CD14-positive monocyte (primary cell): ENCODE data around the gene HPS1. TPM values are rescaled to one million over a fixed set of nuclear protein-coding genes. Genes with fewer than 3 reads are reported as not detected.

ENCODE experiments used
- DNase-seq, 3 donors: peaks; one replicate each; pipeline ENCODE4 v3.0.0-alpha.2; 2011 to 2022
- H2AFZ ChIP-seq: 2 replicates; pipeline ENCODE4 v1.6.0; 2012; ENCODE audit warnings: mild to moderate bottlenecking, low read depth, low read length, inconsistent platforms; ENCODE audit not compliant: insufficient read depth, poor library complexity, severe bottlenecking
- H3K27ac ChIP-seq, 2 donors: 1 replicate in 1 of 2; 2 replicates in 1 of 2; pipeline ENCODE4 v1.5.1; 2012 to 2013; ENCODE audit warnings: low read length in 2 of 2, control low read depth in 1 of 2, inconsistent platforms in 1 of 2, low read depth in 1 of 2, mild to moderate bottlenecking in 1 of 2
- H3K27me3 ChIP-seq, 2 donors: one replicate each; pipeline versions ENCODE4 v1.6.0 to v1.6.1; 2011 to 2013; ENCODE audit warnings: low read length in 2 of 2; ENCODE audit not compliant: control insufficient read depth in 2 of 2, insufficient read depth in 2 of 2
- H3K36me3 ChIP-seq, 2 donors: replicated peaks in 1 of 2; 1 replicate in 1 of 2; 2 replicates in 1 of 2; pipeline versions ENCODE4 v1.5.1 to v1.6.1; 2012 to 2013; ENCODE audit warnings: low read length in 2 of 2, control low read depth in 1 of 2, inconsistent platforms in 1 of 2, mild to moderate bottlenecking in 1 of 2; ENCODE audit not compliant: insufficient read depth in 2 of 2, control insufficient read depth in 1 of 2
- H3K4me1 ChIP-seq, 2 donors: 1 replicate in 1 of 2; 2 replicates in 1 of 2; pipeline versions ENCODE4 v1.5.1 to v1.6.1; 2012 to 2013; ENCODE audit warnings: low read length in 2 of 2, control low read depth in 1 of 2, inconsistent platforms in 1 of 2, mild to moderate bottlenecking in 1 of 2, moderate library complexity in 1 of 2; ENCODE audit not compliant: insufficient read depth in 2 of 2, control insufficient read depth in 1 of 2
- H3K4me2 ChIP-seq: replicated peaks from 2 replicates; pipeline ENCODE3; 2012; ENCODE audit warnings: low read length, moderate library complexity, mild to moderate bottlenecking; ENCODE audit not compliant: poor library complexity, severe bottlenecking; ENCODE audit errors: extremely low read depth
- H3K4me3 ChIP-seq, 3 experiments: fragments of 200-600 bp in 1 of 3; sonication (generic) in 1 of 3; replicated peaks in 1 of 3; 1 replicate in 2 of 3; 2 replicates in 1 of 3; pipeline ENCODE4 v1.5.1; 2011 to 2013; ENCODE audit warnings: low read length in 3 of 3, mild to moderate bottlenecking in 3 of 3, control low read depth in 2 of 3, low read depth in 2 of 3, inconsistent platforms in 1 of 3, moderate library complexity in 1 of 3
- H3K79me2 ChIP-seq: 2 replicates; pipeline ENCODE4 v1.6.0; 2012; ENCODE audit warnings: mild to moderate bottlenecking, control low read depth, inconsistent platforms, low read length, moderate library complexity; ENCODE audit not compliant: insufficient read depth
- H3K9ac ChIP-seq: 2 replicates; pipeline ENCODE4 v1.6.0; 2017; ENCODE audit warnings: low read length, mild to moderate bottlenecking; ENCODE audit not compliant: insufficient read depth, poor library complexity, severe bottlenecking
- H3K9me3 ChIP-seq, 2 donors: replicated peaks in 1 of 2; 1 replicate in 1 of 2; 2 replicates in 1 of 2; pipeline versions ENCODE4 v1.5.1 to v1.6.1; 2012 to 2013; ENCODE audit warnings: low read length in 2 of 2, control low read depth in 1 of 2; ENCODE audit not compliant: control insufficient read depth in 1 of 2, insufficient read depth in 1 of 2
- H4K20me1 ChIP-seq: 2 replicates; pipeline ENCODE4 v1.6.0; 2012; ENCODE audit warnings: mild to moderate bottlenecking, low read length, control low read depth, moderate library complexity; ENCODE audit not compliant: insufficient read depth
- H3K27ac Mint-ChIP-seq, 7 donors: one replicate each; pipeline ENCODE4 v1.8.0; 2020; ENCODE audit warnings: mild to moderate bottlenecking in 7 of 7, mixed read lengths in 7 of 7, moderate library complexity in 6 of 7, inconsistent platforms in 2 of 7
- H3K27me3 Mint-ChIP-seq, 3 donors: one replicate each; pipeline ENCODE4 v1.8.0; 2021 to 2022; ENCODE audit warnings: low read depth in 3 of 3, mild to moderate bottlenecking in 3 of 3, mixed read lengths in 3 of 3, moderate library complexity in 3 of 3, inconsistent platforms in 1 of 3
- H3K36me3 Mint-ChIP-seq, 2 donors: one replicate each; pipeline ENCODE4 v1.8.0; 2020; ENCODE audit warnings: mixed read lengths in 2 of 2, inconsistent platforms in 1 of 2, mild to moderate bottlenecking in 1 of 2
- H3K4me1 Mint-ChIP-seq: one replicate; pipeline ENCODE4 v1.8.0; 2020; ENCODE audit warnings: mild to moderate bottlenecking, mixed read lengths
- H3K4me3 Mint-ChIP-seq, 2 donors: one replicate each; pipeline ENCODE4 v1.8.0; 2020; ENCODE audit warnings: mild to moderate bottlenecking in 2 of 2, mixed read lengths in 2 of 2, moderate library complexity in 1 of 2
- H3K9me3 Mint-ChIP-seq, 7 donors: one replicate each; pipeline ENCODE4 v1.8.0; 2020 to 2022; ENCODE audit warnings: mixed read lengths in 7 of 7, mild to moderate bottlenecking in 6 of 7, moderate library complexity in 6 of 7, inconsistent platforms in 2 of 7
- CTCF ChIP-seq: fragments of 200-600 bp; IDR thresholded peaks from one replicate; pipeline ENCODE4 v1.8.0; 2022; ENCODE audit warnings: antibody characterized with exemption, mild to moderate bottlenecking
- WGBS: methylation state at CpG from one replicate; pipeline ENCODE4 v1.1.5; 2013; ENCODE audit warnings: missing lambda C conversion rate; ENCODE audit not compliant: insufficient coverage; 5-methylcytosine and 5-hydroxymethylcytosine counted together
- intact Hi-C, 2 donors: fragments of 100-400 bp; cut with micrococcal nuclease; formaldehyde crosslinking; loops; one replicate each; pipeline versions ENCODE4 v1.15.0 to v1.15.1; 2023
- polyA plus RNA-seq, 3 donors: library from polyadenylated mRNA; depleted of rRNA in 1 of 3; unstranded in 2 of 3; stranded (reverse) in 1 of 3; fragments of 300-500 nt in 2 of 3; fragments of >200 nt in 1 of 3; fragmentation: Illumina TruSeq in 2 of 3; gene quantifications; 1 replicate in 2 of 3; 2 replicates in 1 of 3; pipeline ENCODE4 v1.2.3, GENCODE V29; 2012 to 2021

Gene HPS1
- polyA plus RNA-seq, 3 donors = 73.0 to 135 (median 85.2) TPM

GRCh38 chr10:98478430-98479222 lies 31.9 kb upstream of the HPS1 start:
- H3K27ac Mint-ChIP-seq = peak overlapping the region in 1 of 7 donors; percentile 11
- WGBS = 97% methylated on average over 3 of the region's 6 CpGs

GRCh38 chr10:98477861-98478260 lies 31.1 kb upstream of the HPS1 start:
- intact Hi-C loops = no loop called here

More at GRCh38 chr10:98478430-98479222, 31.9 kb upstream of the HPS1 start:
- H3K9me3 ChIP-seq = no peaks in the 10 kb centered on the region
- H3K79me2 ChIP-seq = no peaks in the 10 kb centered on the region
- intact Hi-C loops = no loop called here
- H3K4me2 ChIP-seq = no peak overlapping the region
- H3K27me3 Mint-ChIP-seq = peaks cover 1 to 3% (median 2%) of the 10 kb centered on the region in 3 donors
- no peaks in the 10 kb centered on the region for H3K4me1 Mint-ChIP-seq
- H3K36me3 ChIP-seq = no peaks in the 10 kb centered on the region
- no peak overlapping the region for H2AFZ ChIP-seq
- H3K9me3 Mint-ChIP-seq = no peaks in the 10 kb centered on the region
- H3K27ac ChIP-seq = no peak overlapping the region
- H3K36me3 Mint-ChIP-seq = no peaks in the 10 kb centered on the region
- H3K27me3 ChIP-seq = no peaks in the 10 kb centered on the region
- no peak for TF ChIP-seq CTCF
- H3K4me1 ChIP-seq = no peaks in the 10 kb centered on the region
- H3K9ac ChIP-seq = no peak overlapping the region
- no peak for DNase-seq
- no peak overlapping the region for H3K4me3 Mint-ChIP-seq
- no peaks in the 10 kb centered on the region for H4K20me1 ChIP-seq
- no peak overlapping the region for H3K4me3 ChIP-seq

More at GRCh38 chr10:98477861-98478260, 31.1 kb upstream of the HPS1 start:
- Mint-ChIP-seq H3K27ac (no peak overlapping the region), H3K27me3 (peaks cover 1 to 7% (median 2%) of the 10 kb centered on the region in 3 donors), H3K9me3 (no peaks in the 10 kb centered on the region), H3K36me3 (no peaks in the 10 kb centered on the region), H3K4me1 (no peaks in the 10 kb centered on the region), H3K4me3 (no peak overlapping the region)
- no peaks in the 10 kb centered on the region for H3K36me3 ChIP-seq
- H3K27ac ChIP-seq = no peak overlapping the region
- H3K9ac ChIP-seq = no peak overlapping the region
- H3K79me2 ChIP-seq = no peaks in the 10 kb centered on the region
- no peaks in the 10 kb centered on the region for H3K9me3 ChIP-seq
- TF ChIP-seq CTCF = no peak
- no peak overlapping the region for H2AFZ ChIP-seq
- no peaks in the 10 kb centered on the region for H3K27me3 ChIP-seq
- no peak overlapping the region for H3K4me3 ChIP-seq
- H3K4me2 ChIP-seq = no peak overlapping the region
- no peaks in the 10 kb centered on the region for H3K4me1 ChIP-seq
- no peaks in the 10 kb centered on the region for H4K20me1 ChIP-seq
- DNase-seq = no peak
